ENCODE data around the gene PRH1. TPM values are rescaled to one million over a fixed set of nuclear protein-coding genes. Genes with fewer than 3 reads are reported as not detected.

The PRH1 gene
- total RNA-seq, result 6.5 and 10.5 TPM in 2 replicates

DNA sequence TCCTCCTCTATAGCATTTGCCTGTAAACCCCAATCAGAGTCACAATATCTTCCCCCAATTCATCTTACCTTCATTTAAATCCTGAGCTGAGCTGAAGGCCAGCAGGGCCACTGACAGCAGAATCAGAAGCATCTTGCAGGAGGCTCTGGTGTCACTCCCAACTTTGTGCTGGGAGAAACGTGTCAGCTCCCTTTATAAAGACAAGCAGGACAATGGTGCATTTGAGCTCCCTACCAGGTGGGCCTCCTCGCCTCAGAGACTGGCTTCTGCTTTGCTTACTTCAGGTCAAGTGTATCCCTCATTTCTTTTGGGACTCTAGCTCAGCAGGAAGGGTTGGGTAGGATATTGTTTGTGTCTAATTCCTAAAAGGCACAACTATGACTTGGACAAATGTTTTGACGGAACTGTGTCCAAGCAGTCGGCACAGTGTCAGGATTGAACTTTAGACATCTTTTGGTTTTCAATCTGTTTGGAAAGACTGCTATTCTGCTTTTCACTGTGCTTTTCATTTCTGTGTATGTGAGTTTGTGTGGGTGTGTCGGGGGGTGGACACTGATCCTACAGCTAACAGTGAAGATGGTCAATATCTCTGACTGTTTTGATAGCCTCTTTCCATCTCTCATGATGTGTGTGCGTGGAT lies at the start of gene PRH1:
TSS of gene PRH1 (minus strand) at position 170 of the 640 bp plus-strand sequence. CDS start at position 132, 38 bp downstream.
- DNase-seq (ENCODE audit: low read depth in 2 of 2), result no peak

DNA sequence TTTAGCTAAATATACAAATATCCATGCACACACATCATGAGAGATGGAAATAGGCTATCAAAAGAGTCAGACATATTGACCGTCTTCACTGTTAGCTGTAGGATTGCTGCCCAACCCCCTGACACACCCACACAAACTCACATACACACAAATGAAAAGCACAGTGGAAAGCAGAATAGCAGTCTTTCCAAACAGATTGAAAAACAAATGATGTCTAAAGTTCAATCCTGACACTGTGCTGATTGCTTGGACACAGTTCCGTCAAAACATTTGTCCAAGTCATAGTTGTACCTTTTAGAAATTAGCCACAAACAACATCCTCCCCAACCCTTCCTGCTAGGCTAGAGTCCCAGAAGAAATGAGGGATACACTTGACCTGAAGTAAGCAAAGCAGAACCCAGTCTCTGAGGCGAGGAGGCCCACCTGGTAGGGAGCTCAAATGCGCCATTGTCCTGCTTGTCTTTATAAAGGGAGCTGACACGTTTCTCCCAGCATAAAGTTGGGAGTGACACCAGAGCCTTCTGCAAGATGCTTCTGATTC lies 44.8 kb upstream of the PRH1 start, which contains the start of gene PRH2:
TSS of gene PRH2 (plus strand) at position 491 of the 541 bp plus-strand sequence. CDS start at position 529, 38 bp downstream.
- no peak for DNase-seq (ENCODE audit: low read depth in 2 of 2)

DNA sequence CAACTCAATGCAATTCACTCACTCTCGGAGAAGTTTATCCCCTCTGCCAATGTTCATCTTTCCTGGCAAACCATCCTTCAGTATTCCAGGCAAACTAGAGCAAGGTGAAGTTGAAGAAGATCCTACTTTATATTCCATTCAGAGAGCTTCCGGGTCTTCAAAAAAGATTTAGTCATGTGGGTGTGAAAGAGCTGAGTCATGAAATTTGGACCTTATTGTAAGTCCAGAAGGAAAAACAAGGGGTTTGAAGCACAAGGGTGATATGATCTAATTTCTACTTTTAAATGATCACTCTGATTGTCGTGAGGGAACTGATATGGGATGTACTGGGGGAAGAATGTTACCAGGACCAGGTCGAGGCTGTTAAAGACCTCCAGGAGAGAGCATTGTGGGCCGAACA lies 42.2 kb upstream of the PRH1 start:
- DNase-seq (ENCODE audit: low read depth in 2 of 2), result no peak

DNA sequence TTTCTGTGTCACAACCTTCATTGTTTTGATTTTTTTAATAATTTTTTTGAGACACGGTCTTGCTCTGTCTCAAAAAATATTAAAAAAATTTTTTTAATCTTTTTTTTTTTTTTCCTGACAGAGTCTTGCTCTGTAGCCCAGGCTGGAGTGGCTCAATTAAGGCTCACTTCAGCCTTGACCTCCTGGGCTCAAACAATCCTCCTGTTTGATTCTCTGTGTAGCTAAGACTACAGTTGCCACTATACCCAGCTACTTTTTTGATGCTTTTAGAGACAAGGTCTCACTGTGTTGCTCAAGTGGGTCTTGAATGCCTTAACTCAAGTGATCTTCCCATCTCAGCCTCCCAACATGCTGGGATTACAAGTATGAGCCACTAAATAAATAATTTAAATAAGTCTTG lies 35.8 kb upstream of the PRH1 start:
- no peak for DNase-seq (ENCODE audit: low read depth in 2 of 2)

GRCh38 chr12:10910380-10910779 lies 26.3 kb upstream of the PRH1 start:
- no peak for DNase-seq (ENCODE audit: low read depth in 2 of 2)

DNA sequence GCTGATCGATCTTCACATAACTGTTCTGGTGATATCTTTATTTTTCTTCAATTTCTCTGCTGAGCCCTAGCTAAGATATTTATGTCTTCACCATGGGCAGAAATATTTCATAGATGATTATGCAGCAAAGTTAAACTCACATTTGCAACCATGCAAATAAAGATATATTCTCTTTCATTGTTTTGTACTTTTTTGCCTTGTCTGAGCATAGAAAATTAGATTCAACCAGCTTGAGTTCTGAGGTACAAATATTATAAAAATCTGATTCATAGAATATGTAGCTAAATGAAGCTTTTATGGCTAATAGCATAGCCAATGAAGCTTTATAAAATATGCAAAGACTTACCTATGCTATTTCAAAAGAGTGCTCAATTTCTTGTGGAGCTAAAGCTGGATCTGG lies 25.4 kb upstream of the PRH1 start, which contains the start of gene TAS2R13:
TSS of gene TAS2R13 (minus strand) at position 101 of the 400 bp plus-strand sequence. CDS start 264 bp downstream, outside the sequence.
- no peak for DNase-seq (ENCODE audit: low read depth in 2 of 2)

DNA sequence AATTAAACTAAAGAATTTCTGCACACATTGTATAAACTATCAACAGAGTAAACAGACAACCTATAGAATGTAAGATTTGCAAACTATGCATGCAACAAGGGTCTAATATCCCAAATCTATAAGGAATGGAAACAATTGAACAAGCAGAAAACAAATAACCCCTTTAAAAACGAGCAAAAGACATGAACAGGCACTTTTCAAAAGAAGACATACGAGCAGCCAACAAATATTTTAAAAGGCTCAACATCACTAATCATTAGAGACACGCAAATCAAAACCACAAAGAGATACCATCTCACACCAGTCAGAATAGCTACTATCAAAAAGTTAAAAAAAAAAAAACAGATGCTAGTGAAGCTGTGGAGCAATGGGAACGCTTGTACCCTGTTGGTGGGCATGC lies 20.6 kb upstream of the PRH1 start:
- no peak for DNase-seq (ENCODE audit: low read depth in 2 of 2)

- peak in 1 of 2 donors; percentile 4 for DNase-seq (ENCODE audit: low read depth in 2 of 2)
Observed at GRCh38 chr12:10901427-10901826, 17.4 kb upstream of the PRH1 start.

- DNase-seq (ENCODE audit: low read depth in 2 of 2), result no peak
Observed at GRCh38 chr12:10900972-10901371, 16.9 kb upstream of the PRH1 start.

- DNase-seq (ENCODE audit: low read depth in 2 of 2), result no peak
Observed at GRCh38 chr12:10900530-10900929, 16.5 kb upstream of the PRH1 start.

GRCh38 chr12:10896854-10897253 lies 12.8 kb upstream of the PRH1 start:
- no peak for DNase-seq (ENCODE audit: low read depth in 2 of 2)

GRCh38 chr12:10891937-10892336 lies 7.9 kb upstream of the PRH1 start:
- no peak for DNase-seq (ENCODE audit: low read depth in 2 of 2)

DNA sequence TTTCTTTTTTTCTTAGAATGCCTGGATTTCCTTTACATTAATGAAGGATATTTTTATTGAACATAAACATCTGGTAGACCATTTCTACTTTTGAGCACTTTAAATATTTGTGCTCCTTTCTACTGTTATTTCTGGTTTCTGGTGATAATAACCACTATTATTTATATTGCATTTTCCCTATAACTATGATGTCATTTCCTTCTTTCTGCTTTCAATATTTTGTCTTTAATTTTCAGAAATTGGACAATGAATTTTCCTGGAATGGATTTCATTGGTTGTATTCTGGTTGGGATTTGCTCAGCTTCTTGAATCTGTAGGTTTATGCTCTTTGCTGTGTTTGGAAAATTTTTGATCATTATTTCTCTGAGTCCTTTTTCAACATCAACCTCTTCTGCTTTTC lies 5.2 kb upstream of the PRH1 start:
- DNase-seq (ENCODE audit: low read depth in 2 of 2), result no peak

DNA sequence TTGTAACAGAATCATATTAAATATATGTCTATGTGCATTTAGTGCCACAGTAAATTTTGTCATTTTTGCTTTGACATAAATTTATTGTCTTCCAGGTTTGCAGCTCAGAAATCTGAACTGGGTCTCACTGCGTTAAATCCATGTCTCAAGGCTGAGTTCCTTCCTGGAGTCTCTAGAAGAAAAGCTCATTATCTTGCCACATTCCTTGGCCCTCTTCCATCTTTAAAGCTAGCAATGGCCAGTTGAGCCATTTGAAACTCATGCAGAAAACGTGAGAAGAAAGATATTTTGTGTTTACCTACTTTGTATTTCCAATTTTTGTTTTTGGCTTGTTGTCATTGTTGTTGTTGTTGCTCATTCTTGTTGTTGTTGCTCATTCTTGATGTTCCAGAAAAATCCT lies 10.7 kb downstream of the PRH1 start:
- DNase-seq (ENCODE audit: low read depth in 2 of 2), result peak in 1 of 2 donors; percentile 13

DNA sequence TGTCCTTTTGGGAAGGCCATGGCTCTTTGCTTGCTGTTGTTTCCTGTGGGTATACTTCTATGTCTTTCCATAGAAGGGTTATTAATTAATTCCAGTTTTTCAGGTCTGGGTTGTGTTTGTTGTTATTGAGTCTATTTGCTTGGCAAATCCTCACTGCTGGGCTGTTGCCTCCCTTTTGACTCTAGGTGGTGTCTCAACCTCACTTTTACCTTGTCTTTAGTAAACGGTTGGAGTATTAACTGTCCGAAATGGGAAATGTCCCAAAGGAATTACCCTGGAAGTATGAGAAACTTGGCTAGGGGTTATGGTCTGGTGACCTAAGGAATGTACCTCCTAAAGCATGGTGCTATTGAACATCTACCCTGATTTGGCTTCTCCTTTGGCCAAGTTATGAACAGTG lies 16.7 kb downstream of the PRH1 start:
- DNase-seq (ENCODE audit: low read depth in 2 of 2), result no peak

DNA sequence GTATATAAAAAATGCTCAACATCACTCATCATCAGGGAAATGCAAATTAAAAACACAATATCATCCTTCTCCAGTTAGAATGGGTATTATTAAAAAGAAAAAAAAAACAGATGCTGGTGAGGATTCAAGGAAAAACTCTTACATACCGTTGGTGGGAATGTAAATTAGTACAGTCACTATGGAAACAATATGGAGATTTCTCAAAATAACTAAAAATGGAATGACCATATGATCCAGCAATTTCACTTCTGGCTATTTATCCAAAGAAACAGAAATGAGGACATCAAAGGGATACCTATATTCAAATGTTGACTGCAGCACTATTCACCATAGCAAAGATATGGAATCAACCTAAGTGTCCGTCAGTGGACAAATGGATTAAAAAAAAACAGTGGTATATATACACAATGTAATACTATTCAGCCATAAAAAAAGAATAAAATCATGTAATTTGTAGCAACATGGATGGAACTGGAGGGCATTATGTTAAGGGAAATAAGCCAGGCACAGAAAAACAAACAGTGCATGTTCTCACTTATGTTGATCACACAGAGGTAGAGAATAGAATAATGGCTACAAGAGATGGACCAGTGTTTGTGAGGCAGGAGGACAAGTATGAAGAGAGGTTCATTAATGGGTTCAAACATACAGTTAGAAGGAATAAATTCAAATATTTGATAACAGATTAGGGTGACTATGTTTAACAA lies 20.4 kb downstream of the PRH1 start:
- no peak for DNase-seq (ENCODE audit: low read depth in 2 of 2)

DNA sequence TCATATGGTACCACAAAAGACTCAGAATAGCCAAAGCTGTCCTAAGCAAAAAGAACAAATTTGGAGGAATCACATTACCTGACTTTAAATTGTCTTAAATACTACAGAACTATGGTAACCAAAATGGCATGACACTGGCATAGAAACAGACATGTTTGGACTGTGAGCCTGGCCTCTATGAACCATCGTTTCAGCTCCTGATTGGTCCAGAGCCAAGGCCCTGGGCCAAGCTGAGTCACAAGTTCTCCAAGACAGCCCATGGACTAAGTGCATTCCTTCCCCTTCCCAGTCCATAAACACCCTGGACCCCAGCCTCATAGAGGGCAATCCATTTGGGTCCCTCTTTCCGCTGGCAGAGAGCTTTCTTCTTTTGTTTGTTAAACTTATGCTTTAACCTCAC lies 22.7 kb downstream of the PRH1 start:
- DNase-seq (ENCODE audit: low read depth in 2 of 2), result no peak

DNA sequence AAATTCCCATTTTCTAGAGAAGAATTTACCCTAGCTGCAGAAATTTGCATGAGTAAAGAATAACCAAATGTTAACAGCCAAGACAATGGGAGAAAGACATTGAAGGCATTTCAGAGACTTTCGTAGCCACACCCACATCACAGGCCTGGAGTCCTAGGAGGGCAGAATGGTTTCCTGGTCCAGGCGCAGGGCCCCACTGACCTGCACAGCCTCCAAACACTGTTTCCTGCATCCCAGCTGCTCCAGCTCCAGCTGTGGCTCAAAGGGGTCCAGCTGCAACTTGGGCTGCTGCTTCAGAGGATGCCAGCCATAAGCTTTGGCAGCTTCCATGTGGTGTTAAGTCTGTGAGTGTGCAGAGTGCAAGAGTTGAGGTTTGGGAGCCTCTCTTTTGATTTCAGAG lies 28.2 kb downstream of the PRH1 start:
- no peak for DNase-seq (ENCODE audit: low read depth in 2 of 2)

DNA sequence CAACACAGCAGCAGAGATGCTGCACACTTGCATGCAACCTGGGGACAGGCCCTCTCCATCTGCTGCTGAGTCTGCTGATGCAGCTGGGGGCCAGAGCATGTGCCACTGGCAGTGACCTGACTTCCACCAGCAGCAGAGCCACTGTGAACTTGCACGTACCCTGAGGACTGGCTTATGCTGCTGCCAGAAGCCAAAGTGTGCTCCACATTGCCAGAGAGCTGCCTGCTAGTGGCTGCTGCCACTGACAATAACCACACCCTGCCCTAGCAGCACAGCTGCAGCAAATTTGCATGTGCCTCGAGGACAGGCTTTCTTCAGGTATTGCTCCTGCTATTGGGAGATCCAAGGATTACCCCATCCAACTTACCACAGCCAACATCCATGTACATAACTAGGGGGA lies 30.3 kb downstream of the PRH1 start:
- DNase-seq (ENCODE audit: low read depth in 2 of 2), result no peak

GRCh38 chr12:10851243-10851858 lies 32.7 kb downstream of the PRH1 start:
- DNase-seq (ENCODE audit: low read depth in 2 of 2), result no peak

GRCh38 chr12:10849425-10849878 lies 34.6 kb downstream of the PRH1 start, which contains the start of gene PRR4:
Gene PRR4, minus strand, starts transcription at chr12:10849475. Its CDS starts 38 bp downstream, at chr12:10849437.
- no peak for DNase-seq (ENCODE audit: low read depth in 2 of 2)

- no peak for DNase-seq (ENCODE audit: low read depth in 2 of 2)
Observed at GRCh38 chr12:10847744-10848143, 36.3 kb downstream of the PRH1 start.
